ENCODE measurements around the gene EFHC2. TPM values are rescaled to one million over a fixed set of nuclear protein-coding genes. Genes with fewer than 3 reads are reported as not detected.

EFHC2 gene
- total RNA-seq, 1 experiment from 2014 or later = 0.28 TPM

DNA sequence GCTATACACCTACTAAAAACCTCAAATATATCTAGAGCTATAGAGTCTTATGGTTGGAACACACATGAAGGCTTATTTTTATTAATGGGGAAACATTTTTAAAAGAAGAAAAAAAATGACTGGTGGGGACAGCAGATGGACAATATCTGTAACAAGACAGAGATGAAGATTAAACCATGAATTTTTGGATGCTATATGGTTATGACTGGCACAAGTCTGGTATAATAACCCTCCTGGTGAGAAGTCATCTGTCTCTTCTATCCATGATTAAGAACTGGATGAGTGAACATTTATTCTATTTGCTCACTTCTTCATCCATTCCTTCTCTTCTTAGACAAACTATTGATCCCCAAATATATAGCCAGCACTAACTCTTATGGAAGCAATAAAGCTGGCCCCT is 104.4 kb downstream of the EFHC2 start:
- Histone ChIP-seq H3K36me3 (ENCODE audit: control insufficient read depth, insufficient read depth, low read length) (no peaks in the 10 kb centered on the region), H3K4me1 (ENCODE audit: control insufficient read depth, insufficient read depth, low read length) (no peaks in the 10 kb centered on the region), H3K9me3 (ENCODE audit: control insufficient read depth, insufficient read depth, low read depth, low read length) (no peaks in the 10 kb centered on the region), H3K27me3 (ENCODE audit: control insufficient read depth, insufficient read depth, low read length) (no peaks in the 10 kb centered on the region), H3K4me3 (ENCODE audit: low read depth in 2 of 2, low read length in 2 of 2) (no peak overlapping the region), H3K27ac (ENCODE audit: low read length) (no peak overlapping the region)
- in situ Hi-C loops (cut with HindIII; ENCODE audit: low pct_unique_long_range_greater_than_20kb, low sequenced_read_pairs) (no loop called here), intact Hi-C loops (cut with micrococcal nuclease; ENCODE audit: unreplicated experiment) (no loop called here)
- no peak for TF ChIP-seq SIN3A (IDR thresholded peaks at IDR 0.05; ENCODE audit: borderline replicate concordance, insufficient read depth, low read depth, low read length)
- TF ChIP-seq POLR2AphosphoS5 (IDR thresholded peaks at IDR 0.05; ENCODE audit: low read depth, low read length) = no peak
- TF ChIP-seq, protein P1, sequence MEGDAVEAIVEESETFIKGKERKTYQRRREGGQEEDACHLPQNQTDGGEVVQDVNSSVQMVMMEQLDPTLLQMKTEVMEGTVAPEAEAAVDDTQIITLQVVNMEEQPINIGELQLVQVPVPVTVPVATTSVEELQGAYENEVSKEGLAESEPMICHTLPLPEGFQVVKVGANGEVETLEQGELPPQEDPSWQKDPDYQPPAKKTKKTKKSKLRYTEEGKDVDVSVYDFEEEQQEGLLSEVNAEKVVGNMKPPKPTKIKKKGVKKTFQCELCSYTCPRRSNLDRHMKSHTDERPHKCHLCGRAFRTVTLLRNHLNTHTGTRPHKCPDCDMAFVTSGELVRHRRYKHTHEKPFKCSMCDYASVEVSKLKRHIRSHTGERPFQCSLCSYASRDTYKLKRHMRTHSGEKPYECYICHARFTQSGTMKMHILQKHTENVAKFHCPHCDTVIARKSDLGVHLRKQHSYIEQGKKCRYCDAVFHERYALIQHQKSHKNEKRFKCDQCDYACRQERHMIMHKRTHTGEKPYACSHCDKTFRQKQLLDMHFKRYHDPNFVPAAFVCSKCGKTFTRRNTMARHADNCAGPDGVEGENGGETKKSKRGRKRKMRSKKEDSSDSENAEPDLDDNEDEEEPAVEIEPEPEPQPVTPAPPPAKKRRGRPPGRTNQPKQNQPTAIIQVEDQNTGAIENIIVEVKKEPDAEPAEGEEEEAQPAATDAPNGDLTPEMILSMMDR (IDR thresholded peaks at IDR 0.05) = no peak
- TF ChIP-seq TCF7L2 (IDR thresholded peaks at IDR 0.05; ENCODE audit: low read depth, low read length) = no peak
- TF ChIP-seq, protein P2, sequence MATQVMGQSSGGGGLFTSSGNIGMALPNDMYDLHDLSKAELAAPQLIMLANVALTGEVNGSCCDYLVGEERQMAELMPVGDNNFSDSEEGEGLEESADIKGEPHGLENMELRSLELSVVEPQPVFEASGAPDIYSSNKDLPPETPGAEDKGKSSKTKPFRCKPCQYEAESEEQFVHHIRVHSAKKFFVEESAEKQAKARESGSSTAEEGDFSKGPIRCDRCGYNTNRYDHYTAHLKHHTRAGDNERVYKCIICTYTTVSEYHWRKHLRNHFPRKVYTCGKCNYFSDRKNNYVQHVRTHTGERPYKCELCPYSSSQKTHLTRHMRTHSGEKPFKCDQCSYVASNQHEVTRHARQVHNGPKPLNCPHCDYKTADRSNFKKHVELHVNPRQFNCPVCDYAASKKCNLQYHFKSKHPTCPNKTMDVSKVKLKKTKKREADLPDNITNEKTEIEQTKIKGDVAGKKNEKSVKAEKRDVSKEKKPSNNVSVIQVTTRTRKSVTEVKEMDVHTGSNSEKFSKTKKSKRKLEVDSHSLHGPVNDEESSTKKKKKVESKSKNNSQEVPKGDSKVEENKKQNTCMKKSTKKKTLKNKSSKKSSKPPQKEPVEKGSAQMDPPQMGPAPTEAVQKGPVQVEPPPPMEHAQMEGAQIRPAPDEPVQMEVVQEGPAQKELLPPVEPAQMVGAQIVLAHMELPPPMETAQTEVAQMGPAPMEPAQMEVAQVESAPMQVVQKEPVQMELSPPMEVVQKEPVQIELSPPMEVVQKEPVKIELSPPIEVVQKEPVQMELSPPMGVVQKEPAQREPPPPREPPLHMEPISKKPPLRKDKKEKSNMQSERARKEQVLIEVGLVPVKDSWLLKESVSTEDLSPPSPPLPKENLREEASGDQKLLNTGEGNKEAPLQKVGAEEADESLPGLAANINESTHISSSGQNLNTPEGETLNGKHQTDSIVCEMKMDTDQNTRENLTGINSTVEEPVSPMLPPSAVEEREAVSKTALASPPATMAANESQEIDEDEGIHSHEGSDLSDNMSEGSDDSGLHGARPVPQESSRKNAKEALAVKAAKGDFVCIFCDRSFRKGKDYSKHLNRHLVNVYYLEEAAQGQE (IDR thresholded peaks at IDR 0.05; ENCODE audit: insufficient read depth in 1 of 2, low read depth in 2 of 2, low read length in 1 of 2) = no peak
- CTCF ChIA-PET = interaction anchor here (0.6 kb wide), 1 partner anchor 212 kb away, joined by 8 read pairs; no protein-coding TSS in a partner anchor
- ATAC-seq = no peak
- DNase-seq (ENCODE audit: low read depth, low spot score) = no peak
- POLR2A ChIA-PET = no interaction called here
- BruUV-seq (replicated peaks) = no TSS peak

DNA sequence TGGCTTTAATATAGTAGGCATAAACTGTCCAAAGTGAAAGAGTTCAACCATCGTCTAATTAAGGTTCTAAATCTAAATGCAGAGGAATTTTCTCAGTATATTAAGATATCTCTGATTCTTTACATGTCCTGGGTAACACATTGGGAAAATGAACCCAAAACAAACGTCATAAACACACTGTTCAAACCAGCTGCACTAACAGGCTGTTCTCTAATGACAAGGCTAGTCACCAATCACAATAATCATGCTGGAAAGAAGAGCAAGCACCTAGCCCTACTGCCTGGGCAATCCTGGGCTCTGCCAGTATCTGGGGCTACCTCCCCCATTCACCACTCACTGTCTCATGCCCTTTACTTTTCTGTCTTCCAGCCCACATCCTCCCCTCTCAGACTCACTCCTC is 107.9 kb downstream of the EFHC2 start:
- POLR2A ChIA-PET = no interaction called here
- no peaks in the 10 kb centered on the region for H3K4me1 ChIP-seq (ENCODE audit: control insufficient read depth, insufficient read depth, low read length)
- no TSS peak for BruUV-seq (replicated peaks)
- H3K9me3 ChIP-seq (ENCODE audit: control insufficient read depth, insufficient read depth, low read depth, low read length) = no peaks in the 10 kb centered on the region
- intact Hi-C loops (cut with micrococcal nuclease; ENCODE audit: unreplicated experiment) = no loop called here
- no peaks in the 10 kb centered on the region for H3K36me3 ChIP-seq (ENCODE audit: control insufficient read depth, insufficient read depth, low read length)
- ATAC-seq = no peak
- H3K27me3 ChIP-seq (ENCODE audit: control insufficient read depth, insufficient read depth, low read length) = no peaks in the 10 kb centered on the region
- in situ Hi-C loops (cut with HindIII; ENCODE audit: low pct_unique_long_range_greater_than_20kb, low sequenced_read_pairs) = no loop called here
- H3K4me3 ChIP-seq (ENCODE audit: low read depth in 2 of 2, low read length in 2 of 2) = no peak overlapping the region
- TF ChIP-seq TCF7L2 (IDR thresholded peaks at IDR 0.05; ENCODE audit: low read depth, low read length) = no peak
- no peak for TF ChIP-seq SIN3A (IDR thresholded peaks at IDR 0.05; ENCODE audit: borderline replicate concordance, insufficient read depth, low read depth, low read length)
- no peak for TF ChIP-seq POLR2AphosphoS5 (IDR thresholded peaks at IDR 0.05; ENCODE audit: low read depth, low read length)
- TF ChIP-seq, protein P2 (IDR thresholded peaks at IDR 0.05; ENCODE audit: insufficient read depth in 1 of 2, low read depth in 2 of 2, low read length in 1 of 2) = no peak
- TF ChIP-seq, protein P1 (IDR thresholded peaks at IDR 0.05) = no peak
- CTCF ChIA-PET = no interaction called here
- H3K27ac ChIP-seq (ENCODE audit: low read length) = no peak overlapping the region
- DNase-seq (ENCODE audit: low read depth, low spot score) = no peak
